Measurements from ENCODE around the gene KMT2B.
"Not testable (repeated sequence)": the region's sequence is repeated elsewhere in the genome, so short reads cannot be mapped to it uniquely, and the experiment has no call there.

The KMT2B gene

GRCh38 chr19:35710784-35711723 is 6.7 kb upstream of the KMT2B start:
- no peak for DNase-seq

- DNase-seq = no peak
Measured at GRCh38 chr19:35712567-35713505, 5.0 kb upstream of the KMT2B start.

- no peak for DNase-seq
Measured at GRCh38 chr19:35713506-35713850, 4.3 kb upstream of the KMT2B start.

- no peak for DNase-seq
Measured at GRCh38 chr19:35713904-35714495, 3.8 kb upstream of the KMT2B start.

- DNase-seq = no peak
Measured at GRCh38 chr19:35714601-35715354, 3.0 kb upstream of the KMT2B start.

GRCh38 chr19:35715355-35715809 is 2.4 kb upstream of the KMT2B start:
- DNase-seq = no peak

GRCh38 chr19:35715981-35716800 is 1.6 kb upstream of the KMT2B start:
- DNase-seq = peak in 1 of 2 experiments; percentile 44

GRCh38 chr19:35716801-35717664 is 770 bp upstream of the KMT2B start:
- DNase-seq = peak; percentile 77 to 84

- no peak for DNase-seq
Measured at GRCh38 chr19:35718345-35719041, 690 bp downstream of the KMT2B start.

GRCh38 chr19:35719402-35720162 is 1.8 kb downstream of the KMT2B start:
- no peak for DNase-seq

- DNase-seq = no peak
Measured at GRCh38 chr19:35720163-35720524, 2.3 kb downstream of the KMT2B start.

- no peak for DNase-seq
Measured at GRCh38 chr19:35720648-35721047, 2.8 kb downstream of the KMT2B start.

GRCh38 chr19:35721374-35721773 is 3.6 kb downstream of the KMT2B start:
- DNase-seq = no peak

- DNase-seq = no peak
Measured at GRCh38 chr19:35722461-35722860, 4.7 kb downstream of the KMT2B start.

GRCh38 chr19:35722897-35723296 is 5.1 kb downstream of the KMT2B start:
- DNase-seq = no peak

GRCh38 chr19:35723671-35724070 is 5.9 kb downstream of the KMT2B start:
- DNase-seq = no peak

- not testable (repeated sequence) for DNase-seq
Measured at GRCh38 chr19:35724132-35724531, 6.3 kb downstream of the KMT2B start.

- DNase-seq = no peak
Measured at GRCh38 chr19:35724560-35724959, 6.8 kb downstream of the KMT2B start.

GRCh38 chr19:35725216-35725861 is 7.5 kb downstream of the KMT2B start:
- no peak for DNase-seq

All from SW 1271 (cell line).